OCI-M2 (cell line): Measurements from ENCODE around the gene DTNBP1.

Source experiments
- DNase-seq: peaks from one replicate; lab custom pipeline; 2025; ENCODE audit not compliant: unreplicated experiment; lab: John Stamatoyannopoulos, UW

DTNBP1 gene

DNA sequence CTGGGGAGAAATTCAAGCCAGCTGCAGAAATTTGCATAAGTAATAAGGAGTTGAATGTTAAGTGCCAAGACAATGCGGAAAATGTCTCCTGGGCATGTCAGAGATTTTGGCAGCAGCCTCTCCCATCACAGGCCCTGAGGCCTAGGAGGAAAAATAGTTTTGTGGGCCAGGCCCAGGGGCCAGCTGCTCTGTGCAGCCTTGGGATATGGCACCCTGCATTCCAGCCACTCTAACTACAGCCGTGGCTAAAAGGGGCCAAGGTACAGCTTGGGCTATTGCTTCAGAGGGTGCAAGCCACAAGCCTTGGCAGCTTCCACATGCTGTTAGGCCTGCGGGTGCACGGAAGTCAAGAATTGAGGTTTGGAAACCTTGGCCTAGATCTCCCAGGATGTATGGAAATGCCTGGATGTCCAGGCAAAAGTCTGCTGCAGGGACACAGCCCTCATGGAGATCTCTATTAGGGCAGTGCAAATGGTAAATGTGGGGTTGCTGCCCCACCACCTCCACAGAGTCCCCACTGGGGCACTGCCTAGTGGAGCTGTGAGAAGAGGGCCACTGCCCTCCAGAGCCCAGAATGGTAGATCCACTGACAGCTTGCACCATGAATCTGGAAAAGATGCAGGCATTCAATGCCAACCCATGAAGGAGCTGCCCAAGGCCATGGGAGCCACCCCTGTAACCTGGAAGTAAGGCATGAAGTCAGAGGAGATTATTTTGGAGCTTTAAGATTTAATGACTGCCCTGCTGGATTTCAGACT, 126.5 kb downstream of the DTNBP1 start:
- no peak for DNase-seq

DNA sequence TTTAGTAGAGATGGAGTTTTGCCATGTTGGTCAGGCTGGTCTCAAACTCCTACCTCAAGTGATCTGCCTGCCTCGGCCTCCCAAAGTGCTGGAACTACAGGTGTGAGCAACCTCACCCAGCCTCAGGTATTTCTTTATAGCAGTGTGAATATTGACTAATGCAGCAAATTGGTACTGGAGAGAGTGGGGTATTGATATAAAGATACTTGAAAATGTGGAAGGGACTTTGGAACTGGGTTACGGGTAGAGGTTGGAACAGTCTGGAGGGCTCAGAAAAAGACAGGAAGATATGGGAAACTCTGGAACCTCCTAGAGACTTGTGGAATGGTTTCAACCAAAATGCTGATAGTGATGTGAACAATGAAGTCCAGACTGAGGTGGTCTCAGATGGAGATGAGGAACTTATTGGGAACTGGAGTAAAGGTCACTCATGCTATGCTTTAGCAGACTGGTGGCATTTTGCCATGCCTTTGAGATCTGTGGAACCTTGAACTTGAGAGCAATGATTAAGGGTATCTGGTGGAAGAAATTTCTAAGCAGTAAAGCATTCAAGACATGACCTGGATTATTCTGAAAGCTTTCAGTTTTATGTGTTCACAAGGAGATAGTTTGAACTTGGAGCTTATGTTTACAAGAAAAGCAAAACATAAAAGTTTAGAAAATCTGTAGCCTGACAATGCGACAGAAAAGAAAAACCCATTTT, 127.2 kb downstream of the DTNBP1 start:
- DNase-seq = no peak

DNA sequence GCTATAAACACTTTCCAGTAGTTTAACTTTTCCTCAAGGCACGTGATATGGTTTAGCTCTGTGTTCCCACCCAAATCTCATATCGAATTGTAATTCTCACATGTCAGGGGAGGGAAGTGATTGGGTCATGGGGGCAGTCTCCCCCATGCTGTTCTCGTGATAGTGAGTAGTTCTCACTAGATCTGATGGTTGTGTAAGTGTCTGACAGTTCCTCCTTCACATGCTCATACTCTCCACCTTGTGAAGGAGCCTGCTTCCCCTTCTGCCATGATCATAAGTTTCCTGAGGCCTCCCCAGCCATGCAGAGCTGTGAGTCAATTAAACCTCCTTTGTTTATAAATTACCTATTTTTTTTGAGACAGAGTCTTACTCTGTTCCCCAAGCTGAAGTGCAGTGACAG, 127.9 kb downstream of the DTNBP1 start:
- DNase-seq = no peak

DNA sequence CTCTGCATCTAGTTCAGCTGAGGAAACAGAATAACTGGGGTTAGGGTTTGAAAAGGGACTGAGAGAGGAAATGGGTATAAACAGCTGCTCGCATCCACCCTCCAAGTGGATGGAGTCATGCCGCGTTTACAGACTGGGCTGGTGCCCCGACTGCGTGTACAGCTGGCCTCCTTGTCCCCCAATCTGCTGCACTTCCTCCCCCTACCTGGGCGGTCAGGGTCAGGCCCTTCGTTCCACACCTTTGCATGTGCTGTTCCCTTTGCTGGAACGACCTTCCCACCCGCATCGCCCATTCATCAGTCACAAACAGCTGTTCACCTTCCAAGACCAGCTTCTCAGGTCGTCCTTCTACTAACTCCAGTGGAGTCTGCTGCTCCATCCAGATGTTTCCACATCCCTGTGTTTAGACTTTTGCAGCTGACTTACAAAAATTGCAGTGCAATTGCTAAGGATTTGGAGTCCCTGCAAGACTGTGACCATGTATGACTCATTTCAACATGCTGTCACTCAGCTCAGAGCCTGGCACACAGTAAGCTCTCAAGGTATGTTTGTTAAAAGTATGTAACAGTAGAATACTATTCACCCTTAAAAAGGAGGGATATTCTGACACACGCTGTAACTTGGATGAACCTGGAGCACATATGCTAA, 129.3 kb downstream of the DTNBP1 start:
- DNase-seq = no peak

DNA sequence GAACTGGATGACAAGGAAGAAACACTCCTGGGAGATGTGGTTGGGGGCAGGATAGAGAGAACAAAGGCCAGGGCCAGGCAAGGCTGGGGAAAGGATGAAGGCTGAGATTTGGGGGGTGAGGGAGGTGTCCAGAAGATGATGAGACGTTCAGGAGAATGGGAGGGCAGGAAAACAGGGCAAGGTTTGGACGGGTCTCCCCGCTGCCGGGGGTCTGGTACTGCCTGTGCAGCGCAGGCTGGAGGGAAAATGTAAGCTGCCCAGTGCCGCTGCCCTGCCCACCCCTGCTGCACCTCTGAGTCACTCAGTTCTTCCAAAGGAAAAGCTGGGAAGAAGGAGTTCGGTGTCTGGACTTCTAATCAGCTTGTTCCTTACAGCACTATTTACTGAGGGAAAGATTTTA, 130.9 kb downstream of the DTNBP1 start:
- no peak for DNase-seq

DNA sequence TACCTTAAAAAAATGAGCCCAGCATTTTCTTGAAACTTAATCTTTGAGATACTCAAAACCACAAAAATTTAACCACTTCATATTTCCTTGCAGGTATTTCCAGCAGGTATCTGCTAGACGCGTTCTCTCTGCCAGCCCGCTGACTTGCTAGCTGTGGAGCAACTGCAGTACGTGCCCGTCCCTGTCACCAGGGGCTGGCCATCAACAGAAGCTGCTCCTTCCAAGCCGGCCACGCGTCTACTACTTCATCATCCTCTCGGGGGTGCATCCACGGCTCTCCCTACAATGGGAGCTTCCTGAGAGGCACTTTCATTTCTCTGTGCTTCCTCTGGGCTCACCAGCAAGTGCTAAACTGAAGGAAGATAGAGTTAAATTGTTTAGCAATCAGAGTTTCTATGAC, 132.4 kb downstream of the DTNBP1 start:
- DNase-seq = no peak

DNA sequence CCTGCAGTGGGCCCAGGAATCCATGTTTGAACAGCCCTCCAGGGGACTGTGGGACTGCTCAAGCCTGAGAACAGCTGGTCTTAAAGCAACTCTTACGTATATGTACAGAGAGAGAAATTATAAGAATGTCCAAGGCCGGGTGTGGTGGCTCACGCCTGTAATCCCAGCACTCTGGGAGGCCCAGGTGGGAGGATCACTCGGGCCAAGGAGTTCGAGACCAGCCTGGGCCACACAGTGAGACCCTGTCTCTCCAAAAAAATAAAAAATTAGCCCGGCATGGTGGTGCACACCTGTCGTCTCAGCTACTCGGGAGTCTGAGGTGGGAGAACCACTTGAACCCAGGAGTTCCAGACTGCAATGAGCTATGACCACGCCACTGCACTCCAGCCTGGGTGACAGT, 134.0 kb downstream of the DTNBP1 start:
- no peak for DNase-seq

DNA sequence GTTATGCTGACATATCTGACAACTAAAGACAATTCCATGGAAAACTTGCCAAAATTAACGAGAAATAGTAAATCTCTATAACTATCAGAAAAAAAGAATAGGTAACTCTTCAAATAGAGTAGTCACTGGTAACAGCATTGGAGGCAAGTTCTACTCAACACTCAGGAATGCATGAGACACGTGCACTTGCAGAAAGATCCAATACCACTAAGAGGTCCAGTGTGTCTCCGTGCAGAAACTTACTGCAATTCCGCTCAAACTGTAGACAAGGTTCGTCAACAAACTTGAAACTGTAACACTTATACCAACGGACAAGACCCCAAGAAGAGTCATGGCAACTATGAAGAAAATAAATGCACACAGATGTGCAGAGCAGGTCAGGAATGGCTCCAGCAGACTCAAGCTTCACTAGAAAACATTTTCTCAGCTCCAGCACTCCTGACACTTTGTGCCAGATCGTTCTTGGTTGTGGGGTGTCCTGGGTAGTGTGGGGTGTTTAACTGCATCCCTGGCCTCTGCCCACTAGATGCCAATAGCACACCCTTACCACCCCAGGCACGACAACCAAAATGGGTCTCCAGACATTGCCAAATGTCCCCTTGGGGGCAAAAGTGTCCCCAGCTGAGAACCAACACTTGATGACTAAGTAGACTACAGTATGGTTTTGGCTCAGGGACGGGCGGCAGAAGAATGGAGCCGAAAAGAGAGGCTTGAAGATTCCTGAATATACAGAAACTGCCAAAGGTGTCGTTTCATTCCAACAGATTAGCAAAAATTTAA, 134.8 kb downstream of the DTNBP1 start:
- no peak for DNase-seq

DNA sequence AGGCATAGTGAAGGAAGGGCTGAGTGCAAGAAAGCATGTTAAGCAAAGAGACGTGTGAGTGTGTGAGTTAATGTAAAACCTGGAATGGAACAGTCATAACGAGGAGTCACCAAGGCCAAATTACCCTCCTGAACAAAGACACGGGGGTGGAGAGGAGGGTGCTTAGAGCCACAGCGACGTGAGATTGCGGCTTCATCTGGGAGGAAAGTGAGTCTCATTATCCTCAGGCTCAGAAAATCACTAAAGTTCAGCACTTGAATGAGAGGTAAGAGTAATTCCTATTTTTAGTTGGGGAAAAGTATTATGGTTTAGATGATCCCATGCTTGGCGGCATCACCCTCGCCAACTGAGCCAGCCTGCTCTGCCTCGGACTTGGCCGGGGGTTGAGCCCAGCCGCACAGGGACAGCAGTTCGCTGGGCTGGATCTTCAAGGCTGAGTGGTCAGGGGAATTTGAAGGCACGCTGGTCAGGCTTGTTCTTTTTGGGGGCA, 136.6 kb downstream of the DTNBP1 start:
- no peak for DNase-seq

DNA sequence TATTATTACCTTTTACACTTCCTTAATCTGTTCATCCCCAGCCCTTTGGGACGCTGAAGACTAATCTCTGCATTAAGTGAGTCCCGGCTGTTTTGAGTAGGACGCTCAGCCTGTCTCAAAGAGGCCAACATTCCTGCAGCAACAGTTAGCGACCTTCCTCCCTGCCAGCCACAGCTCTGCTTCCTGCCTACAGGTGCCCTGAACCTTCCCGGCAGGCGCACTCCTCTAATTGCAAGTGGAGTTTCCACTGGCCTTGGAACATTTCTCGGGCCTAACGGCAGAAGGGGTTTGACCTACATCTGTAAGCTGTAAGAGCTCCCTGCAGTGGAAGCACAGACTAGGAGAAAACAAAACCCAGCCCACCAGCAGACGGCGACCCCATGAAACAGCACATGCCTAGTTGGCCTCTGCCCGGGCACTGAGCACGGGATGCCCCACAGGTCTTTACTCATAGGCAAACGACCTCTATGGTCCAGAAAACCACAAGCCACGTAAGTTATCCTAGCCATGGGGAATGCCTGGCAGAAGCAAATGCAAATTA, 137.9 kb downstream of the DTNBP1 start:
- no peak for DNase-seq

DNA sequence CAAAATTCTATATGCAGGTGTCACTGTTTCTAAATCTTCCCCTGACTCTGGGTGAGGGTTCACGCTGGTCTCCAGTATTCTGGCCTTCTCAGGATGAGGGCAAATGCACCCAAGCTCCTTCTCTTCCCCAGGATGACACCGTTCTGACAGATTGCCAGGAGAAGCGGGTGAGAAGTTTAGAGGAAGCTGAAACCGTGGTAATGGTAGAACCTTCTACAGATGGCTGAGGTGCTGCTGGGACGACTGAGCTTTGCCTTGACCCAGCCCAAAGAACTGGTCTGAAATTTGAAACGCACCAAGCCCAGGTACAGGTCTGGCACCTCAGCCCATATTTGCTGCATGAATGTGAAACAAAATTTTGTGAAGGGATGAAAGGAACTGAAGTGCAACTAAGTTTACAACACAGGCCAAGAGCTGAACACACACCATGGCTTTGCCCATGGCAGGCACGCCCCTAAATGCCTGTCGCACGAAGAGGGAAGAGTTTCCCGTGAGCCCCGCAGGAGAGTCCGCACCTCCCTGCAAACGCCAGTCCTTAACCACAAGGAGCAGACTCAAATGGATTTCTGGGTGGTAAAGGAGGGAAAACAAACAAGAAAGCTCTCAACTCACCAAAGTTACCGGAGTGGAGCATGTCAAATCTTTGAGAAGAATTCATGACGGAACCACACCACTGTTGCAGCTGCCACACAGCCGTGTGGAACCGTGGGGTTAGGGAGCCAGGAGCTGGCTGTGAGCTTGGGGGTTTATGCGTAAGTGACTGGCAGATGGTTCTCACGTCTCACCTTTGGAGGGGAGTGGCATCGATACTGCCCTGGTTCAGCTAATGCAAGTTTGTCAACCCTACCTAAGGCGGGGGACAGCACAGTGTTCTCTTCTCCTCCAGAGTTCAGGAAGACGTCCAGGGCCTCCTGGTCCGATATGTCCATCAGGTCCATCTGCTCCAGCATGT, 138.9 kb downstream of the DTNBP1 start:
- no peak for DNase-seq

DNA sequence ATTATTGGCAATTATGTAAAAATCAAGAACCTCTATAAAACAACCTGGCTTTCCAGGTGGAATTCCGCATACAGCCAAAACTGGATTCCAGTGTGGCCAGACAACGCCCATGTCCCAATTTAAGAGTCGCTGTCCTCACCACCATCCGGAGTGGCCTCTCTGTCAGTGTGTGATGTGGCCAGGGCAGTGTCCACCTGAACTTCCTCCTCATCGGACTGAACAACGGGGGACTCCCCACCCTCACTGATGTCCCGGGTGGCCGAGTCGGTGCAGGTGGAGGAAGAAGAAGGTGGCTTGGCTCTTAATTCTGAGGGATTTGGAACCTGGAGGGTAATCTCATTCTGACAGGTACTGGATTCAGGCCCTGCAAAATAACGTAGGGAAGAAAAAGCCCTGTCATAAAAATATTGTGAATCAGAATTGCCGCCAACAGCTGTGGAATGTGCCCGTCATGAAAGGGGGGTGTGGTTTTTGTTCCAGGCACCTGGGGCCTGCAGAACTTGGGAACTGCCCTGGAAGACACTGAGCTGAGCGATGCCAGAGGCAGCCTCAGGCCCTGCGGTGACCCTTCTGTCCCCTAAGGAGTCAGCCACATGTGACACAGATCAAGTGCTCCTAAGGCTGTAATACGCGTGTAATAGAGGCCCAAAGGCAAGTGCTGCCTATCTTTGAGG, 139.8 kb downstream of the DTNBP1 start:
- DNase-seq = no peak

DNA sequence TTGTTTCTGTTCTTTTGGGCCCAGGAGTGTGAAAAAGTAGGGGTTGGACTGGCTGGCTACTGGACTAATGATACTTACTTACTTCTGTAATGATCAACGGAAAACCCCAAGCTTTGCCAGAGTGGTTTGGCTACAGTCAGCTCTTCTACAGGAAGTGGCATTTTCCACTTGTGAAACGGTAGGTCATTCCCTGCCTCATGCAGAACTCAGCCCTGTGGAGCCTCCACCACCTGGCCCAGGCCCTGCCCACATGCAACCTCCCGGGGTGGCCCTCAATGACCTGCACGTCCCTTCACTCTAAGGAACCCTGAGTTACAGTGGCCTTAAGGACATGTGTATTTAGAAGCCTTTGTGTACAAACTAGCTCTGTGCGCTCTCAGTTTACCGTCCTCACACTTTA, 140.4 kb downstream of the DTNBP1 start:
- no peak for DNase-seq

DNA sequence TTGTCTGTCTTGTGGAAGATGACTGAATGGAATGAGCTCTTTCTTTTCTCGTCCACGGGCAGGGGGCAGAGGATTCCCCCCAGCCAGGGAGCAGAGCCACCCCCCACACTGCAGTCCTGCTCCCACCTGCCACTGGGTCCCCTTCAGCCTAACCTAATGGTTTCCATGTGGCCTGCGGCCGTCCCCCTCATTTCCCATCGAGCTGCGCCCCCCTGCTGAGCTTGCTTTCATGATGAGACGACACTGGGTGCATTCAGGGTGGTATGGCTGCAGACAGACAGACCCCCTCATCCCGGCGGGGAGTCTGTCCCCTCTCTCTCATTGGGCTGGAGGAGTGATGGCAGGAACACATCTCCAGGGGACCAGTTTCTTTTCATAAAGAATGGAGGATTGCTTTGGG, 140.8 kb downstream of the DTNBP1 start:
- no peak for DNase-seq

DNA sequence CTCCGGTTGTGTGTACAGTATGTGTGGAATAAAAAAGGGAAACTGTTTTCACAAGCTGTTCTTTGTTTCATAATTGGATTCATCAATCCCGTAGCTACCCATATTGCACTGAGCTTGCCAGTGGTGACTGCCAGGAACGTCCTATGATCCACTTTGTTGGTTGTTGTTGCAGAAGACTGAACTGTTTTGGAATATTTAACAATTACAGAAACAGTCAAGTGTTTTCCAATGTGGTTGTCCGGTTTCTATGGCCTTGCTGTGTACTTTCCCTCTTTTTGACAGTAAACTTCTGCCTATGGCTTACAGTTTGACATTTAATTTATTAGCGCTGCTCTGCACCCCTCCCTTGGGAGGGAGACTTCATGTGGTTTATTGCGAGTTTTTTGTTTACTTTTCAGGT, 141.2 kb downstream of the DTNBP1 start:
- DNase-seq = no peak

DNA sequence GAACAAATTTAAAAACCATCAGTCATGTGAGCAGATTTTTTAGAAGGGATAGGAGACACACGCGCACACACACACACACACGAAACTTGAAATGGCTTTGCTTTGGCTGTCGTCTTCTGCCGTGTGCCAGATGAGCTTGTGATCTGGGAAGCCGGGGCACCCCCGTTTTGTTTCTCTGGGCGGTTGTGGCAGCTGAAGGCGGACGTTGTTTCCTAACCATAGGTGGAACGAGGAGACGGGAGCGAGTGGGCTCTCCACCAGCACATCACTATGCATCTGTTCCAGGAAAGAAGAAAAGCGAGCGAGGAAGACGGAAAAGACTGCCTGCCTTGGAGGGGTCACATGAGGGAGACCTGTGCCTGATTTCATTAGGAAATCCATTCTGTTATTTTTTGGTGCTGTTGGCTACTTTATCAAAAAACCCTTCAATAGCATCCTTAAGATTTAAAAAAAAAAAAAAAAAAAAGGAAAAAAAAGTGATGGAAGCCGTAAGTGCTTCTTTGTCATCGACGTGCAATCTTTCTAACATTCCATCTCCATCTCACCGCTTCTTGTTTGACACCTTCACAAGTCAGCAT, 142.1 kb downstream of the DTNBP1 start:
- no peak for DNase-seq

DNA sequence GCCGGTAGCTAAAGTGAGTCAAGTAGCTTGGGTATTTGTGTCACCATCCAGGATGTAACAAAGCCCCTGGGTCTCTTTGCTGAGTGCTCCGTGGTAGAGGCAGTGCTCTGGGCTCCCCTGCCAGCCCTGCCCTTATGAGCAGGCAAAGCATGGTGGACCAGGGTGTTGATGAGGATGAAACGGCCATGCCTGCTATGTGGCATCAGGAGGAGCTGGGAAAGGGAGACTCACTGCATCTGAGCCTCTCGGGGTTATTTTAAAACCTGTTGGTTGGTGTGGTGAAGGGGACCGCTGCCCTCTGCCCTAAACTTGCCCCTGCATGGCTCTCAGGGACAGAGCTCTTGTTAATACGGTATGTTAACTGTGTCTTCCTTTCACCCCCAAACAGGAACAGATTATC, 143.1 kb downstream of the DTNBP1 start:
- no peak for DNase-seq

DNA sequence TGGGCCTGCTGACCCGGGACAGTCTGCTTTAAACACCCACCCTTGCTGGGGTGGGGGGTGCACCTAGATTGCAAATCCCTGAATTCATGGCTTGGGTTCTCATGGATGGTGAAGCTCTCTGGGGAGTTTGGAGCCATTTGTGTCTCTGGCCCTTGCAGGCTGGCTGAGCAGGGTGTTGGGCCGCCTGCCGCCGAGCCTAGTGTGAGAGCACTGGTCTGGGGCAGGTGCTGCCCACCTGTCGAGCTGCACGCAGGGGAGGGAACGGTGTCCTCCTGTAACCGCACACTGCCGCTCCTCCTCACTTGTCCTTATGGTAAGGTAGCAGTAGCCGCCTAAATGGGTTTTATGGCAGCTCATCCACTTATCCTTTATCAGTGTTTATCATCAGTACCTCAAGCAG, 143.9 kb downstream of the DTNBP1 start:
- DNase-seq = no peak

DNA sequence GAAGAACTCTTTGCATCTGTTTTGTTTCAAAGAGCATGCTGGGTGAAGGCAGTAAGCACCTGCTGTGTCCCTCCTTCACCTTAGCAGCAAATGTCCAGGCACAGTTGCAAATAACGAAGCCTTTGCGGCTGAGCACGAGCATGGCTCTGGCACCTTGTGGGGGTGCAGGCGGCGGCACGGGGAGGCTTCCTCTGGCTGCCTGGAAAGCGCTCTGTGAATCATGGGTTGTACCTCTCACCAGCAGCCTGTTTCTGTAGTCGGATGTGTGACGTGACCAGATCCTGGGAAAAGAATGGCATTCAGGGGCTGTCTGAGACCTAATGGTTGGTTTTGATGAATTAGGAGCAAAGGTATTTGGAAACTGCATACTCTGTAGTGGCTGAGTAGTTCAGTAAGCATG, 144.8 kb downstream of the DTNBP1 start:
- DNase-seq = no peak
